HG02884 (cell line): ENCODE measurements around the gene ADAP1.

Experiments used
- ATAC-seq: cut with Tn5 transposase; IDR thresholded peaks from one replicate; pipeline ENCODE4 v1.9.1; 2021; ENCODE audit warnings: mild to moderate bottlenecking, moderate library complexity; ENCODE audit not compliant: unreplicated experiment

ADAP1 gene

DNA sequence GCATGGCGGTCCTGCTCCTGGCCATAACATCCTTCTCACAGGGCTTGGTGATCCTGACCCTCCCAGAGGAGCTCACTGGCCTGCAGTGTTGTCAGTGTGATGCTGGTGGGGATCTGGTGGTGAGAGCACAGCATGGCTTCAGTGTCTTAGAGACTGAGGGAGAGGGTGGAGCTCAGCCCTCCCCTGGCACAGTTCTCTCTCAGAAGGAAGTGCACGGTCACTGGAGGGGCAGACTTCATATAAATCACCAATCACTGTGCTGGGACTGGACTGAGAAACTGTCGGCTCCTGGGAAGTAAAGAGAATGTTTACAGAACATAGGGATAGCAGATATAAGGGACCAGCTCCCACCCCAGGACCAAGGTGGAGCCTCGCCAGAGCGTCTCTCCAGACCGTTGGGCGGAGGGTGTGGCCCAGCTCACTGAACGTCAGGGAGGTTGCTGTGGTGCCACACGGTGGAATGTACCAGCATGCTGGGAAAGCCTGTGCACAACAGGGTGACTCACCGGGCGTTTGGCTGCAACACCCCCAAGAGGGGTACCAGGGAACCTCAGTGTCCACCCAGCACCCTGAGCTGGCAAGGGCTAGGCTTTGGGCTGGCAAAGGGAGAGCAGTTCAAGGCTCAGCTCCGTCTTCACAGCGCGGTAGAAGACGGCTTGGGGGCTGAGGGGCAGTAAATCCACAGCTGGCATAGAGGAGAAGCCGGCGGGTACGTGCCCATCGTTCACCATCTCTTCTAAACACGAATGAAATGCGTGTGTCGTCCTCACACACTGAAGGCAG, 86.9 kb downstream of the ADAP1 start:
- no peak for ATAC-seq

DNA sequence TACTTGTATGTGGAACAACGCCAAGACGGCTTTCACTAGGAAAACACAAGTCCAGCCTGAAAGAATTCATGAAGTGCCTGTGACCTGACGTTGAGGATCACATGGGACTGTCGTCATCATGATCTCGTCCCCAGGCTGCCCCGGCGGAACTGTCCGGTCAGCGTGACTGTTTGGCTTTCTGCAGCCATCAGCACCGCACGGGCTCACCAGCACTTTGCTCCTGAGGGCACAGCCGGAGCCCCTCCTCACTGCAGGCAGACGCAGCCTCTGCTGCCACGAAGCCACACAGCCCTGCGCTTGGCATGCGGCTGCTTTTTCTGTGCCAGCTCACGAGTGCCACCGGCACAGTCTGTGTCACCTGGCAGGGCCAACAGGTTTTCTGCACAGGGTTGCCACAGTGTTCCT, 87.5 kb downstream of the ADAP1 start:
- ATAC-seq: no peak

DNA sequence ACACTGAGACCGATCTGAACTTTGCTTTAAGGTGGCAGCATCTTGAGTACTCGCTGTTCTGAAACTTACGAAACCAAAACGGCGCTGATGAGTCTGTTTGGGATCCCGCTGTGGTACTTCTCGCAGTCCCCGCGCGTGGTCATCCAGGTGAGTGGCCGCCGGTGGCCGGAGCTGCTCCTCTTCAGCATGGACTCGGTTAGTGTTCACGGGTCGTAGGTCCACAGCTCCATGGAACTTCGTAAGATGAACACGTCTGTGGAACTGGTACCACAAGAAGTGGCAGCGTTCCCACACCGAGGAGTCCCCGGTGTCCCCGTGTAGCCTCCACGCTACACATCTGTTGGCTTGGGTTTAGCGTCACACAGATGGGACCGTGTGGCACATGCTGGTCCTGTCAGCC, 88.6 kb downstream of the ADAP1 start:
- no peak for ATAC-seq

DNA sequence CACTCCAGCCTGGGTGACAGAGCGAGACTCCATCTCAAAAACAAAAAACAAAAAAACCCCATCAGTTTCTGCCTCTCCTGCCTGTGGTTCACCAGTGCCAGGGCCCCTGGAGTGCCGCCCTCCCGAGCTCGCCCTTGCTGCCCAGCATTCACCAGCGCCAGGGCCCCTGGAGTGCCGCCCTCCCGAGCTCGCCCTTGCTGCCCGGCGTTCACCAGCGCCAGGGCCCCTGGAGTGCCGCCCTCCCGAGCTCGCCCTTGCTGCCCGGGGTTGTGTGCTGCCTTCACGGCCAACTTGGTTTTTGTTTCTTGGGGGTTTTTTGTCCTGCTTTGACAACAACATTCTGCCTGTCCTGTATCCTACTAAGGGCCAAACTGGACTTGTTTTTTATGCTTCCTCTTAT, 91.4 kb downstream of the ADAP1 start:
- ATAC-seq: no peak

DNA sequence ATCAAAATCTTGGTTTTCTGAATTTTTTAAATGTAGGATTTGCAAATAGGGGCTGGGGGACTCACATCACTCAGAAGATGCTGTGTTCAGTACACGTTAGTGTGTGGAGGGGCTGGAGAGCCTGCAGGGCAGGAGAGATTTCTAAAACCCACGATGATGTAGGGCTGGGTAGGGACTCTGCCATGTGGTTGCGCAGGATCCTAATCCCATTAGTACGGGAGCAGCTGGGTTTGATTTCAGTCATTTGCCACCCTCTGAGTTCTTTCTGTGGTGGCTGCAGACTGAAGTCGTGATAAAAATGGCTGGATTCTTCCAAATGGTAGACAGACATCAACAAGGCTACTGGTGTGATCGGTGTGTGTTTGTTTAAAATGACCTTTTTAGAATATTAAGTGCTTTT, 92.3 kb downstream of the ADAP1 start:
- ATAC-seq: no peak

DNA sequence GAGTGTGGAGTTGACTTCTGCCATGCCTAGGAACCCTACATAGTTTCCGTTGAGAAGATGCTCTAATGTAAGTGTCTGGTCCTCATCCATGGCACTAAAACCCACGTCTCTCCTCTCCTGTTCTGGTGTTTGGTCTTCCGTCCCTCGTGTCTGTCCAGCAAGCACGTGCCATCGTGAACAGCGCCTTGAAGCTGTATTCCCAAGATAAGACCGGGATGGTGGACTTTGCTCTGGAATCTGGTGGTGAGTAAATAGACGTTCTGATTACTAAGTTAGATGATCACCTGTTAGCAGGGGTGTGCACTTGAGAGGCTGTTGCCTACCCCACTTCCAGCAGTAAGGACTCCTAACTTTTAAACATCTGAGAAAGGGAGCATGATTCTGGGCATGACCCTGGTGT, 93.3 kb downstream of the ADAP1 start:
- ATAC-seq: no peak

DNA sequence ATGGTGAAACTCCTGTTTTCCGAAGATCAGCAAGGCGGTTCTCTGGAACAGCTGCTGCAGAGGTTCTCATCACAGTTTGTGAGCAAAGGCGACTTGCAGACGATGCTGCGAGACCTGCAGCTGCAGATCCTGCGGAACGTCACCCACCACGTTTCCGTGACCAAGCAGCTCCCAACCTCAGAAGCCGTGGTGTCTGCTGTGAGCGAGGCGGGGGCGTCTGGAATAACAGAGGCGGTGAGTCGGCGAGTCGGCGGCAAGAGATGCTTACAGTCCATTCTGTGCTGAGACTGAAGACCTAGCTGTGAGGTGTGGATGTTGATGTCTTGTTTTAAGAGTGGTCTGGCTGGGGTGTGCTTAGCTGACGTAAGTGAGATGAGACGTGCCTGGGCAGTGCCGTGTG, 94.3 kb downstream of the ADAP1 start:
- ATAC-seq: no peak

DNA sequence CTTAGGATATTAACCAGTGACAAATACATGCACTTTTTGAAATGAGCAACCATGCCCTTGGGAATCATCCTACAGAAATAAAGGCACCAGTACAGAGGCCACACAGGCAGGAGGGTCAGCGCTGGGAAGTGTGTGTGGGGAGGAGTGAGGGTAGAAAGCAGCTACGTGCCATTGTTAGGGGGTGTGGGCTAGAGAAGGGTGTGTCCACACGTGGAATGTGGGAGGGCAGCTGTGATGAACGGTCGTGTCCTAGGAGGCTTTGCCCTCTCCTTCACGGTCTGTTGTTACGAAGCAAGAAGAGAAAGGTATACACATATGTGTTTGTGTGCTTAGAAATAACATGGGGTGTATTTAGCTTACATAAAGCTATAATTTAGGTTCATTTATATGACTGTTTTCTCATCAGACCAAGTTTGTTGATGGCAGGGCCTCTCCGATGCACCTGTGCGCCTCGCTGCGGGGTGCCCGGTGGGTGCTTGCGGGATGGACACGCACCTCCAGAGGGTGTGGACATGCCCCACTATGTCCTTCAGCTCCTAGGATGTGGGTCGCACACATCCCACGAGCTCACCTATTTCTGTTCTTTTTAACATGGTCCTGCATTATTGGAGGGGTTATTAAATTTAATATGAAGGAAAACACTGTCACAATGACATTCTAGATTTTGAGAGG, 95.0 kb downstream of the ADAP1 start:
- no peak for ATAC-seq

DNA sequence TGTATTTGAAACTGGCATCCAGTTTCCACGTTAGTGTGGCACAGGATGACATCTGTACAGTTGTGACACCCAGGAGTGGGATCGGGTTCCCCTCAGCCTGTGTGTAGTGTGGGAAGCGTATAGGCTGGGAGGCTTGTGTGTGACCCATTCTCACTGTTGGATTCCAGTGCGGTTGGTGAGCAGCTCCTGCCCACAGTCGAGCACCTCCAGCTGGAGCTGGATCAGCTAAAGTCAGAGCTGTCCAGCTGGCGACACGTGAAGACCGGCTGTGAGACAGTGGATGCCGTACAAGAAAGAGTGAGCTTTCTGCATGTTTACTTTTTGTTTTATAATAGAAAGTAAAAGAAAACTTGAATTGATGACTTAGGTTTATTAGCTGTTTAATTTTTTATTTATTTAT, 96.8 kb downstream of the ADAP1 start:
- ATAC-seq: no peak

DNA sequence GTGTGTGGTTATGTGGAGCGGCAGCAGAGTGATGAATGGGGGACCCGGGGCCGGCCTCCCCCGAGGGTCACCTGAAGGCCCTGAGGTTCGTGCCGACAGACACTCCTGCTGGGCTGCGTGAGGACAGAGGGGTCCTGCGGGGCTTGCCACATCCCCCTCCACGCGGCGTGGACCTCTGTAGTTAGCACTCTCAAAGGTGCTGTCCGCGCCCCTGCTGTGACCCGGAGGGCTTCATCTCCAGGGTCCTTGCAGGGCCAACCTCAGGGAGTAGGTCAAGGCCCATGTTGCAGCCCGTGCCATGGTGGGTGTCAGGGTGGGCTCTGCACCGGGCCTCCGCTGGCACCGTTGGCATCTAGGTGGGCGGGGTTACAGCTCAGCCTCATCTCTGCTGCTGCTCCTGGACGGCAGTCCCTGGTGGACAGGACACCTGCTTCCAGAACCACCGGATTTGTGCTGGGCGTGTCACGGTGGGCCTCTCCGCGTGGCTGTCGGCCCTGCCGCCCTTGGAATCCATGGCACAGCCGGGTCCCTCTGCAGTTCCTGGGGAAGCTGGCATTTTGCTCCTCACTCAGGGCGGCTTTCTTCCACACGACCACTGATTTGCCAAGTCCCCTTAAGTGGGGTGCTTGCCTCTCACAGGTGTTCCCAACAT, 97.9 kb downstream of the ADAP1 start:
- no peak for ATAC-seq

DNA sequence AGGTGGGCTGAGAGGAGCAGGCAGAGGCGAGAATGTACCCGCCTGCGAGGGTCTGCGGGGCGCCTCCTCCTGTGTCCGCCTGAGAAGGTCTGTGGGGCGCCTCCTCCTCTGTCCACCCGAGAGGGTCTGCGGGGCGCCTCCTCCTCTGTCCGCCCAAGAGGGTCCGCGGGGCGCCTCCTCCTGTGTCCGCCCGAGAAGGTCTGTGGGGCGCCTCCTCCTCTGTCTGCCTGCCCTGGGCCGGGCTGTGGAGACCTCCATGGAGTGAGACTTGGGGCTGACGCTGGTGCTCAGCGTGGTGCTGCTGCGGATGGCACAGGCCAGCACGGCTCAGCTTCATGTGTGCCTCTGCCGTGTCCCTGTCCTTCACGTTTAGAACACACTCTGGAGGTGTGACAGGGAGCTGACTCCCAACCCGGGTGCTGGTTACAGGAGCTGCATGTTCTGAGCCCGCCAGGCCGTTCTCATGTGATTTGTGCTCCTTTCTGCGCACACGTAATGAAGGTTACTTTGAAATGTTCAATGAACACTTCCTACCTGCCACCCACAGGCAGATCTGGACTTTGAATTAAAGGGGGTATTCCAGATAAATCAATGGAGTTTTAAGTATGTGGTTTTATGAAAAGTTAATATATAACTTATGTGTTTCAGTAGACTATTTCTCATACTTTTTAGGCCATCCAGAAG, 98.7 kb downstream of the ADAP1 start:
- ATAC-seq: no peak

DNA sequence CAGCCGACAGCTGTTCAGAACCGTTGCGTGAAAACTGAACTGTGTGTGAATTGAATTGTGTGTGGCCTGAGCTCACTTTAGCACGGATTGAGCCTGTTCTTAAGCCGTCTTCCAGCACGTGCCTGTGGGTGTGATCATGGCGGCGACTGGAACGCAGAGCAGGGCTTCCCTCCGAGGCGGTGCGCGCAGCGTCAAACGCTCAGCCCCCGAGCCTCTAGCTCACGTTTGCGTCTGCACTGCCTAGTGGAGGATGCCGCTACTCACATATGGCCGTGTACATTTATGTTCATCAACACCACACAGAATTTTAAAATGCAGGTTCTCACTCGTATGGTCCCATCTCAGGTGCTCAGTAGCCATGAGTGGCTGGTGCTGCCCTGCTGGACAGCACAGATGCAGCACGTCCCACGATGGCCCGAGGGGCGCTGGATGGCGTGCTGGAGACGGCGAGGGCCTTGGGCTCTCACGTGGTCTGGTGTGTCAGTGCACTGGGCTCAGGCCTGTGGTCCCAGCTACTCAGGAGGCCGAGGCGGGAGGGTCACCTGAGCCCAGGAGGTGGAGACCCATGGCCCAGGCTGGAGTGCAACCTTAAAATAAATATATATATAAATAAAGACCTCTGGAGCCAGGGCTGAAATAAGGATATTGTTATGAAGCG, 100.2 kb downstream of the ADAP1 start:
- no peak for ATAC-seq

DNA sequence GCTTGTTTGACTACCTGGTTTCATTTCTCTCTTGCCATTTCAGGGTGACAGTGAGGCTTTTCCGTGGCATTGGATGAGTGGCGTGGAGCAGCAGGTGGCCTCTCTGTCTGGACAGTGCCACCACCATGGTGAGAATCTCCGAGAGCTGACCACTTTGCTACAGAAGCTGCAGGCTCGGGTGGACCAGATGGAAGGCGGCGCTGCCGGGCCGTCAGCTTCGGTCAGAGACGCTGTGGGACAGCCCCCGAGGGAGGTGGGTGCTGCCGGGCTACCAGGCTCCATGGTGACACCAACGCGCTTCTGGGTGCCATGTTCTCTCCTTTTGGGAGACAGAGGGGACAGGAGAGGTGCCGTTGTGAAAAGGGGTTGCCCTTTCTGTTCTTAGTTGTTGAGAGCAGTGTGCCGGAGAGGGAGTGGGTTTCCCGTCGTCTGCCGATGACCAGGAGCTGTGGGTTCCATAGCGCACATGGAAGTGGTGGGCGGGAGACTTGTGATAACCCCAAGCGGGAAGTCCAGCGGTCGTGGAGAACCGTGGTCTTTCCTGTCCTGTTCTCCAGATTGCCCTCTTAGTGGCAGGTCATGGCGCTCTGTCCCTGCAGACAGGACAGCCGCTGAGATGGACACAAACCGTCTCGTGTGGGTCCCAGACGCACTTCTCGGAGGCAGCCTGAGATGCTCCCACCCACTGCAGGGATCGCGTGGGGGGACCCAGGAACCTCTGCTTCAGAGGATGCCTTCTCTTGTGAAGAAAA, 100.9 kb downstream of the ADAP1 start:
- ATAC-seq: no peak

DNA sequence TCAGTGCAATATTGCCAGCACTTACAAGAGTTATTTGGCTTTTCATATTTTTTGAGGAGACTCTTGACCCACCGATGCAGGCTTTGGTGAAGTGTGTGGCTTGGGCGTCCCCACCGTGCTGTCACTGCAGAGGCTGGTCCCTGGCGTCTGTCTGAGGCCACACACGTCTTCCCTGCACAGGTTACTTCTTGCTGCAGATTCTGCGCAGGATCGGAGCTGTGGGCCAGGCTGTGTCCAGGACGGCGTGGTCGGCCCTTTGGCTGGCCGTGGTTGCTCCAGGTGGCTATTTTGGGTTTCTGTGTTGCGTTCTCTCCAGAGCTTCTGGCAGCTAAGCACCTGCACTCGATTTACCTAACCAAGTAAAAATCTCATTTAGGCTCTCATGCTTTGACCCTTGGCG, 103.3 kb downstream of the ADAP1 start:
- no peak for ATAC-seq

DNA sequence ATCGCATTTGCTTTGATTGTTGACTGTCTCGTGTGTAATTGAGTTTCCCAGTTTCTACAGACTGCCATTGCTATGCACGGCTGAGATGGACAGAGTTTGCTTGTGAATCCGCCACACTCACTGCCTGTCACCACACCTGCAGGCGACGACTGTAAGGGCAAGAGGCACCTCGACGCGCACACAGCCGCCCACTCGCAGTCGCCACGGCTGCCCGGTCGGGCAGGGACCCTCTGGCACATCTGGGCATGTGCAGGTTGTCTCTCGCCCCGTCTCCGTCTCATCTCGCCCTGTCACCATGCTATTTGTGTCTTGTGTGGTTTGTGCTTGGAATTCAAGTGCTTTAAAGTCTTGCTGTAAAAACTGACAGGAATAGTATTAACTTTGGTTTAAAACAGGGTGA, 104.7 kb downstream of the ADAP1 start:
- no peak for ATAC-seq

DNA sequence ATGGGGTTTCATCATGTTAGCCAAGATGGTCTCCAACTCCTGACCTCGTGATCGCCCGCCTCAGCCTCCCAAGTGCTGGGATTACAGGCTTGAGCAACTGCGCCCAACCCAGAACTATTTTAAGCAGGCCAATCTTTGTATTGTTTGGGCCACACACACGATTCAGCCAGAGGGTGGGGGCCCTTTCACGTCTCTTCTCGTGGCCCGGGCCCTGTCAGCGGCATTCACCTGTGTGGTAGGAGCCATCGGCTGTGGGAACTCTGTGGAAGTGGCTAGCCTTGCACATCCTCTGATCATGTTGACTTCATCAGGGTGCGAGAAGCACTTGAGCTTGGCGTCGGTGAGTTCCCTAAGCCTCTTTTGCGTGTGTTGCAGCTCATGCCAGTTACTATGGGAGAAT, 105.3 kb downstream of the ADAP1 start:
- no peak for ATAC-seq
